ENCODE measurements around the gene PTPMT1.

GRCh38 chr11:47593492-47593933 lies 28.1 kb downstream of the PTPMT1 start:
- no peak for TF ChIP-seq CTCF (IDR thresholded peaks at IDR 0.05)
- TF ChIP-seq POLR2A (IDR thresholded peaks at IDR 0.05) = no peak
